LoVo (cell line): ENCODE results near the gene CAMSAP2.

Experiments used
- DNase-seq: peaks from one replicate; pipeline ENCODE4 v3.0.0-alpha.2; 2016; ENCODE audit warnings: low spot score

The CAMSAP2 gene, protein sequence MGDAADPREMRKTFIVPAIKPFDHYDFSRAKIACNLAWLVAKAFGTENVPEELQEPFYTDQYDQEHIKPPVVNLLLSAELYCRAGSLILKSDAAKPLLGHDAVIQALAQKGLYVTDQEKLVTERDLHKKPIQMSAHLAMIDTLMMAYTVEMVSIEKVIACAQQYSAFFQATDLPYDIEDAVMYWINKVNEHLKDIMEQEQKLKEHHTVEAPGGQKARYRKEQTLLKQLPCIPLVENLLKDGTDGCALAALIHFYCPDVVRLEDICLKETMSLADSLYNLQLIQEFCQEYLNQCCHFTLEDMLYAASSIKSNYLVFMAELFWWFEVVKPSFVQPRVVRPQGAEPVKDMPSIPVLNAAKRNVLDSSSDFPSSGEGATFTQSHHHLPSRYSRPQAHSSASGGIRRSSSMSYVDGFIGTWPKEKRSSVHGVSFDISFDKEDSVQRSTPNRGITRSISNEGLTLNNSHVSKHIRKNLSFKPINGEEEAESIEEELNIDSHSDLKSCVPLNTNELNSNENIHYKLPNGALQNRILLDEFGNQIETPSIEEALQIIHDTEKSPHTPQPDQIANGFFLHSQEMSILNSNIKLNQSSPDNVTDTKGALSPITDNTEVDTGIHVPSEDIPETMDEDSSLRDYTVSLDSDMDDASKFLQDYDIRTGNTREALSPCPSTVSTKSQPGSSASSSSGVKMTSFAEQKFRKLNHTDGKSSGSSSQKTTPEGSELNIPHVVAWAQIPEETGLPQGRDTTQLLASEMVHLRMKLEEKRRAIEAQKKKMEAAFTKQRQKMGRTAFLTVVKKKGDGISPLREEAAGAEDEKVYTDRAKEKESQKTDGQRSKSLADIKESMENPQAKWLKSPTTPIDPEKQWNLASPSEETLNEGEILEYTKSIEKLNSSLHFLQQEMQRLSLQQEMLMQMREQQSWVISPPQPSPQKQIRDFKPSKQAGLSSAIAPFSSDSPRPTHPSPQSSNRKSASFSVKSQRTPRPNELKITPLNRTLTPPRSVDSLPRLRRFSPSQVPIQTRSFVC (N-terminal part only)

DNA sequence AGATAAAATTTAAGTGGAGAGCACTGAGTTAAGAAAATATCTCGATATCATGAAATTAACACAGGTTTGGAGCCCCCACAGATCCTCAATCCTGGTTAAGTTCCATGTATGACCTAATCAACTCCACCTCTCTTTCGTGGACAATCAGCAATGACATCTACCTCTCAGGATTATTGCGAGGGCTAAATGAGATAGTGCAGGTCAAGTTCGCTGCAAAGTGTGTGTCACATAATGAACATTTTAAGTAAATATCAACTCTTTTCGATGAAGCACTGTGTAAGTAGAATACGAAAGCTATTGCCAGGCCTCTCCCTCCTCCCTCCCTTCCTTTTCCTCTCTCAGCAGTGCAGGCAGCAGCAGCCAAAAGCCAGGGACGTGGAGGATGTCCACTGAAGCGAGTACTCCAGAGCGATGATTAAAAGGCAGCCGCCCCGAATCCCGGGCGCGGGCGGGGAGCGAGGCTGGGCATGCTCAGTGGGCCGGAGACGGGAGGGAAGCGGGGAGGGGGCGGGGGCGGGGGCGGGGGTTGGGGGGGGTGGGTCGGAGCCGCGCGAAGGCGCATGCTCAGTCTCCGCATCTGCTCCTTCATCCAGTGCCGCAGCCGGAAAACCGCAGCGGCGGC is at the start of gene CAMSAP2:
Gene CAMSAP2 (plus strand): TSS at position 567 of the 622 bp plus-strand sequence. CDS start 935 bp downstream, outside the sequence.
- DNase-seq = peak; percentile 86

DNA sequence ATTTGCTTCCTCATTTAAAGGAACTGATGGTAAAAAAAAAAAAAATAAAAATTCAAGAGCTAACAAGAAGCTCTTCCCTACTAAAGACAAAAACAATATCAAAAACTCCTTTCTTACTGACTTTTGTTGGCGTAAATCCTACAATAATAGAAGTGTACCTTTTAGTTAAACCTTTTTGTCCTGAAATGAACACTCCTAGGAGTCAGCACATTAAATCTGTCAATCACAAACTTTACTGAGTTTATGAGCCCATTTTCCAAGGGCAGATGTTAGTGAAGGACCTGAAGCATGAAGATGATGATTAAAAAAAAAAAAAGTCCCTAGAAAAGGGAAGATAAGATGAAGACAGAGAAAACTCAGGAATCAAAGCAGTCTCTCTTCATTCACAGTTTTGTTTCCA is 46.4 kb upstream of the CAMSAP2 start:
- no peak for DNase-seq

DNA sequence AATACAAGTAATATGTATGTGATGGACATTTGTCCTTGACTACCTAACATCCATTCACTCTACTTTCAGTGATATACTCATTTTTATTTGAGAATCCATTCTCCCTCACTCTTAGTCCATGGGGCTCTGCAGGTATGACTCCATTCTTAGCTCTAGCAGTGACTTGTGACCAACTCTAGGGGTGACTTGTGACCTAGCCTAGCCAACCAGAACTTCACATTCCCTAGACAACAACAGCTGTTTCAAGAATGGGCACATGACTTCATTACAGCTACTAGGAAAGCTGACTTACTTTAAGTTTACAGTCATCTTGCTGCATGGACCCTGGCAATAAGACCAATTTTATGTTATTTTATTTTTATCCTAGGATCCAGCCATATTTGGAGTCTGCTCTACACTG is 45.4 kb upstream of the CAMSAP2 start:
- no peak for DNase-seq

DNA sequence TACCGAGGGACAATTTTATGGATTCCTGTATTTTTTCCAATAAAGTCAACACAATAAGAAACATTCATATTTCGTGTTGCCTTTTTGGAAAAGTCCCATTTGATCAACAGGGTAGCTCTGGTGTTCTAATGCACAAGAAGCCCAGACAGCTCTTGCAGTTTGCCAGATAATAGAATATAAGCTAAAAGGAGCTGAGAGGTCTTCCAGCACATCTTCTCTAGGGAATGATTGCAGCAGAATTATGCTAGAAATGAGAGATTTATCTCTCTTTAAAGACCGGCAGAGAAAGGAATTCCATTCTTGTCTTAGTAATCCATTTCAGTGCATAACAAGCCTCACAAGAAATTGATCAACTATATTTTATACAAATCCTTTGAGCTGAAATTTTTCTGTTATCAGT is 44.0 kb upstream of the CAMSAP2 start:
- no peak for DNase-seq

DNA sequence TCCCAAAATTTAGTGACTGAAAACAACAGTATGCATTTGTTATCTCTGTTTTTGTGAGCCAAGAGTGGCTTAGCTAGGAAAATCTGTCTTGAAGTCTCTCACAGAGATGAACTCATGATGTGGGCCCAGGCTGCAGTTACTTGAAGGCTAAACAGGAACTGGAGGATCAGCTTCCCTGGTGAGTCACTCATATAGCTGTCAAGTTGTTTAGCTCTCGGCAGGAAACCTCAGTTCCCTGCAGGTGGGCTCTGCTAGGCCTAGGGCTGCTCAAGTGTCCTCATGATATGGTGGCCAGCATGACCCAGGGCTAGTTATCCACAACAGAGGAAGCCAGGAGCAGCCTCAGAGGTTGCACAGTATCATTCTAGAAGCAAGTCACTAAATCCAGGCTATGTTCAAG is 38.8 kb upstream of the CAMSAP2 start:
- DNase-seq = peak; percentile 31

DNA sequence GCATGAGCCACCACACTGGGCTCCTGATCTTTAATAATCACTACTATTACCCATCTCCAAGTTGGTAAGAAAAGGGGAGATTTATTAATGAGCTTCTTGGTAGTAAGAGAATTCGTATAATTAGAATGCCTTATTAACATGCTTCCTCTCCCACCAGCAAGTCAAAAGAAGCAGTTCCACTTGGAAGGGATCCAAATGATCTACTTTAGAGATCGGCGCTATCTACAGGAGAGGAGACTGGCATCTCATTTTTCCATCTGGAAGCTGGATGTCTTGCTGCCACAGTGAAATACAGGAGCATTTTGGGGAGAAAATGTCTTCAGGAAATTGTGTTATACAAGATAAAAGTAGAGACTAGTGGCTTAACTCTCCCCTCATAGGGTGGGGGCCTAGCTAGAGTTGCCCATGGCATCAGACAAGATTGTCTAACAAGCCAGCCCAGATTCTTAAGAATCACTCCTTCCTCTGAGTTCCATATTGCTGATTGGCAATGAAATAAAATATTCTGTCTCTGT is 33.6 kb upstream of the CAMSAP2 start:
- no peak for DNase-seq

DNA sequence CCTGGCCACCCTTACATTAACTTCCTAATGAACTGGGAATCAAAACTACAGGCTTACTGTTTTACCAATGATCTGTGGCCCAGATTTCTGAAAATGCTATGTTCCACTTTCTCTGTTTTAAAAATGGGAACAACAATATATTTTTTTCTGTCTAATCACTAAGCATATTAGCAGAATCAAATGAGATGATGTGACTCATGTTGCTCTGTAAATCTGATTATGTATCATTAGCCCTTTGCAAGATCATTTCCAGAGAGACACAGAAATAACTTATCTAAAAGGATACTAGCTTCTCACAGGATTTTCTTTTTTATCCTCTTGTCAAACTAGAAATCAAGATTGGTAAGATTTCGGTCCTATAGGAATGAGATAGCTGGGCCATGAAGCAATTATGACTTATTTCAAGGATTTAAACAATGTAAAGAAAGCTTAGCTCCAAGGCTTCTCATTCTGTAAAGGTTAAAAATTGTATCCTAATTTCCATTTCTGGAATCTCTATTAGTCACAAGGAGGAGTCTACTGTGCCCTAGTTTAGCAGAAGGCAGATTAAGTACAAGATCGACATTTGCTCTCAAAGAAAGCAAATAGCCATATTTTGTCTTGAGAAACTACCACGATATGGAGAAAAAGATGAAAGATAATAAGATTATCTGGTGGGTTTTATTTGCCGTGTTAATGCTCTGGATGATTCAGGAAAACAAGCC is 32.4 kb upstream of the CAMSAP2 start:
- DNase-seq = no peak

DNA sequence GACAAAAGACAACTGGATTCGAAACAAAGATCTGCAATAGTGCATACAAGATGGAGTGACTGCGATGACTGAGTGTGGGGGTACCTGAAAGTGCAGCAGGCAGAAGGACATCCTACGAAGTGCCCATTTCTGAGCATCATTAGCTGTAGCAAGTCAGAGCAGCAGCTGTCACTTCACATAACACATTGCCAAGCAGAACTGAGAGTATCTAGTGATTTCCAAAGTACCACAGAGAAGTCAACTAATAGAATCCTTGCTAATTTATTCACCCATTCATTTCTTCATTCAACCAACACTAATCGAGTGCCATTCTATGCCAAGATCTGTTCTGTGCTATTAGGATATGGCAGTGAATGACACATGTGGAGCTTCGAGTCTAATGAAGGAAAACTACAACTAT is 31.6 kb upstream of the CAMSAP2 start:
- no peak for DNase-seq

DNA sequence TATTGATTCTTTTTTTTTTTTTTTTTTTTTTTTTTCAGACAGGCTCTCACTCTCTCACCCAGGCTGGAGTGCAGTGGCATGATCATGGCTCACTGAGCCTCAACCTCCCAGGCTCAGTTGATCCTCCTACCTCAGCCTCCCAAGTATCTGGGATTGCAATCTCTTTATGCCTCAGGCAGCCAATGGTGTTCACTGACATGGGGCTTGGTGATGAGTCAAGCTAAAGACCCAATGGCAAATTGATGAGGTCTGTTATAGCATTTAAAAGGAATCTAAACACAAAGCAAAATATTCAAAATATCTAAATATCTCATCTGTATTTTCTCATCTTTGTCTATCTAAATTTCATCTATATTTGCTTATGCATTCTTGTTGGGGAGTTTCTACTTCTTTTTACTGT is 30.5 kb upstream of the CAMSAP2 start:
- no peak for DNase-seq

DNA sequence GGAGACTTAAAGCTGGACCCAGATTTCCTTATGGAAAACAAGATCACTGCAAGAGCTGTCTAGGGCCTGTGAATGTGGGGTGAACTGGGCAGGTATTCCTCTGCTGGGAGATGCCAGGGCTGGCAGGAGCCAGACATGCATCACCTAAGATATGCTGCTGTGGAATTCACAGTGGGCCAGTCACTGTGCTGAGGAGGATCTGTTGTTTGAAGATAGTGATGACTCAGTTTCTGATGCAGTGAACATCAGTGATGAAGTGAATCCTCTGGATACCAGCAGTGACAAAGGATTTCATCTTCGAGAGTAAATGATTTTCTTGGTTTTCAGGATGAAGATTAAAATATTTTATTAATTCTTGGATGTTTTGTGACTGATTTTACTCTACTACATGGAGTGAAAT is 29.9 kb upstream of the CAMSAP2 start:
- no peak for DNase-seq

DNA sequence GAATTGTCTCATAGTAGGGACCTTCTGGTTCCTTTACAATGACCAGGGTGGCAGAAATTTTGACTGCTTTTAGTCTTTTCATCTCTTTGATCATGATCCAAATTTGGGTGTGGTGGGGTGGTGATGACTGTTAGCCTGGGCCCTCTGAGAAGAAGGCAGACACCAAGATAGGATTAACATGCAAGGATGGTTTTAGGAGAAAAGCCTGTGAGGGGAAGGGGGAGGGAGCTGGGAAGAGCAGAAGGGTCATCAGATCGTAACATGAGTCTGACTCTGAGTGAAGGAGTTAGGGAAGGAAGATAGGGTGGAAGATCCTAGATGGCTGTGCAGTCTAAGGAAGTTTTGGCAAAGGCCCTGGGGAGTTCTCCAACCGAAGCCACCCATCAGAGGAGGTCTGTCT is 28.5 kb upstream of the CAMSAP2 start:
- no peak for DNase-seq

DNA sequence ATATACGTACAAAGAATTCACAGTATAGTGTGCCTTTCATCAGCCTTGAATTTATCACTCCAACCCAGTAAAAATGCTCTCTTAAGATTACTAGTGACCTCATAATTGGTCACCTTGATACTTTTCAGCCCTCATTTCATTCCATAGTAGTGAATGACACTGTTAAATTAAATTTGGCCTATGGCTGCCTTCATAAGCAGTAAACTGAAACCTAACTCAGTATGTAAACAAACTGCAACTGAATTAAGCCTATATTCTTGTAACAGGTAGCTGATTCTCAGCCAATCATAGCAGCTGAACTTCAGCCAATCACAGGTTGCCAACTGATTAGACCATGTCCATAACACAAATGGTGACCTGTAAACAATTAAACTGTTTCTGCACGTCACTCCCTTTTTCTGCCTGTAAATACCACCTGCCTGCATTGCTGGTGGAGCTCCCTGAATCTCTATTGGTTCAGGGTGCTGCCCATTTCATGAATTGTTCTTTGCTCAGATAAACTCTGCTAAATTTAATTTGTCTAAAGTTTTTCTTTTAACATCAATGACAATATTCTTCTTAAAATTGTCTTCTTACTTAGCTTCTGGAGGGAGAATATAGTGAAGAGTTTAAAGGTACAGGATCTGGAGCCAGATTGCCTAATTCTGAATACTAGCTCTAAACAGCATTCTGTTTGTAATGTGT is 24.0 kb upstream of the CAMSAP2 start:
- DNase-seq = no peak

DNA sequence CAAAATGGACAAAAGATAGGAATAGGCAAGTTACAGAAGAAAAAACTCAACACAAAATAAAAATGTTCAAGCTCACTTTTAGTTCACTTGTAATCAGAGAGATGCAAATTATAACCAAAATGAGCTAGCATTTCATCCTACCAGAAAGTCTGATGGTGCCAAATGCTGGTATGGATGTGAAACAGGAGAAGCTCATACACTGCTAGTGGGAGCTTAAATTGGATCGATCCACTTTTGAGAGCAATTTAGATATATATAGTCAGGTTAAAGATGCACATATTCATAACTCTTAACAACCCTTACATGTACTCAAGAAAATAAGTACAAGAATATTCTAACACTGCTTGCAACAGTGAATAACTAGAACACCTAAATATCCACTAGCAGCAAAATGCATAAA is 18.5 kb upstream of the CAMSAP2 start:
- DNase-seq = no peak

DNA sequence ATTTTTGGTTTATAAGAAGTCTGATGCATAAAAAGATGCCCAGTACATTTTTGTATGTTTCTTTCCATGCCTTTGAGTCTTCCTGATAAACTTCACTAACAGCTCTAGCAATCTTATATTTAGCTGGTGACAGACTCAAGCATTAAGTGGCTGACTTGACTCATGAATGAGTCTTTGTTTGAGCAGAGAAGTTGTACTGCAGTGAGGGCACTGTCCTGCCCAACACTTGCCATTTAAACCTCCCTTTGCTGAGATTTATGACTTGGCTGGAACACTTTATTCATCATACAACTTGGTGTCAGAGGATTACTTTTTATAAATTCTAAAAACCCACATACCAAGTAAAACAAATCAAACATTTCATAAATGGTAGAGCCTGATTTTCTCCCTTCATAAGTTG is 14.6 kb upstream of the CAMSAP2 start:
- no peak for DNase-seq

DNA sequence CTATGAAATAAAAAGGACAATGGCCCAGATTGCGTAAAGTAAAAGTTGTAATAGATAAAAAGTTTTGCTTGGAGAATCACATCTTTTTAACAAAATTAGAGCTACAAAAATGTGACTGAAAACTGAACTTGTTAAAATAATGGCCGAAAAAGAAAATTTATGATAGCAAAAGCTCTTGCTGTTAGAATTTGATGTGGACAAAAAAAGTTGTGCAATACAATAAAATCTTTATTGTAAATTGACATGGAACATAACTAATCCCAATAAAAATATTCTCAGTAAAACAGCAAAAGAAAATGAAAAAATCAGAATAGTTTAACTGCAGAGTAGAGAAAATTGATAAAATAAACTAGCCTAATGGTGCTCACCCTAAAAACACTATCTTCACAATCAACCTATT is 11.4 kb upstream of the CAMSAP2 start:
- no peak for DNase-seq

DNA sequence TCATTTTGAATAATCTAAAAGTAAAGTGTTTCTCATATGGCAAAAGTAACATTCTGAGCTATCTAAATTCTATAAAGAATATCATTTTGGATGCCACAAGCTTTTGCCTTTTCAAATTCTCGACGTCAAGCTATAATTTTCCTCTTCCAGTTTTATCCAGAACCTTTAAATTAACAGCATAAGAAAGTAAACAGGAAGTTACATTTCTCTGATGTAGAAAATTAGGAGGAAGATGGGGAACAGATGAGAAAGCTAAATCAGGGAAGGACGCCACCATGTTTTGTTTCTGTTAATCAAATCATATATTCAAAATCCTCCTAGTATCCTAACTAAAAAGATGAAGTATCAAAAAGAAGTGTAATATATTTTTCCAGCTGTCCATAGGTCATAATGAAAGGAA is 8.8 kb upstream of the CAMSAP2 start:
- no peak for DNase-seq

DNA sequence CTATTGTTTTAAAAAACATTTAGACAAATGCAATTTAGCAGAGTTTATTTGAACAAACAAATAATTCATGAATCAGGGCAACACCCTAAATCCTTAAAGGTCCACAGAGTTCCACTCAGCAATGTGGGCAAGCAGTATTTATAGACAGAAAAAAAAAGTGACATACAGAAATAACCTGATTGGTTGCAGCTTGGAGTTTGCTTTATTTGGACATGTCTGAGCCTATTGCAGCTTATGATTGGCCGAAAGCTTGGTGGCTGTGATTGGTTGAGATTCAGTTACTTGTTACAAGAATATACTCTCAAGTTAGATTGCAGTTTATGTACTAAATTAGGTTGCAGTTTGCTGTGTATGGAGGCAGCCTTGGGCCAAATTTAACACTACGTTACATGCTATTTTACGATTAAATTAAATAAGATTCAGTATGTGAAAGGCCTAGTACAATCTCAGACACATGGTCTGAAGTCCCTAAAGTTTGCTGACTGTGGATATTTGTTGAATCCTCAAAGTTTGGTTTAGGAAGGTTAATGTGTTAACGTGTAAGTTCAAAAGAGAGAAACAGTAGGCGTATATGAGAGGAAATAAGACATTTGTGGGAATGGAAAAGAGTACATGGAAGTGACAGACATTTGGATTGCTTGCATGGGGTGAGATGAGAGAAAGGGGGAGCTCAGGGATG is 6.9 kb upstream of the CAMSAP2 start:
- DNase-seq = no peak

DNA sequence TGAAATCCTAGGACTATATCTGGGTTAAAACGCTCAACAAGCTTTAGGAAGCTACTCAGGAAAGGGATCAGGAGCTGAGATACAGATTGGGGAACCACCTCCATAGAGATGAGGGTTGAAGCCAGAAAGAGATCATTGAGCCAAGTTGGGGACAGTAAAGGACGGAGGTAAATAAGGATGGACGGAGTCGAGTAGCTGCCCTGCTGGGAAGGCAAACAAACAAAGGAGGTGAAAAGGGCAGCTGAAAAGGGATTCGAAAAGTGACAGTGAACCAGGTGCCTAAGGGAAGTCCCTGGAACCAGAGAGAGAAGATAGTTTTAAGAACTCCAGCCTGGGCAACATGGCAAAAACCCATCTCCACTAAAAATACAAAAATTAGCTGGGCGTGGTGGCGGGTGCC is 6.3 kb upstream of the CAMSAP2 start:
- DNase-seq = no peak

DNA sequence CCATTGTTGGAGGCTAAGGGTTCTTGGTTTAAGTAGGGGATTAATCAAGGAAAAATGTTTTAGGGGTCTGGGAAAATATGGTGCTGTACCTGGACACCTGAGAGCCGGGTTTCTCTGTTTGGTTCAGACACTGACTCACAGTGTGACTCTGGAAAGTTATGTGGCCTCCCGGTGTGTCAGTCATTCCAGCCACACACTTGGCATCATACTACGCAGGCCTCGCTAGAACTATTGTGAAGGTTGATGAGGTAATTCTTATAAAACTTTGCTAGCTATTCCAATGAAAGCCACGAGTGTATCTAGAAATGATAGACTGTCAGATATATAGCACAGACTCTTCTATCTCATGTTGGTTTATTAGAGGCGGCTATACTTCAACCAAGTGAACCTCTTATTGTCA is 4.8 kb upstream of the CAMSAP2 start:
- DNase-seq = peak; percentile 32

DNA sequence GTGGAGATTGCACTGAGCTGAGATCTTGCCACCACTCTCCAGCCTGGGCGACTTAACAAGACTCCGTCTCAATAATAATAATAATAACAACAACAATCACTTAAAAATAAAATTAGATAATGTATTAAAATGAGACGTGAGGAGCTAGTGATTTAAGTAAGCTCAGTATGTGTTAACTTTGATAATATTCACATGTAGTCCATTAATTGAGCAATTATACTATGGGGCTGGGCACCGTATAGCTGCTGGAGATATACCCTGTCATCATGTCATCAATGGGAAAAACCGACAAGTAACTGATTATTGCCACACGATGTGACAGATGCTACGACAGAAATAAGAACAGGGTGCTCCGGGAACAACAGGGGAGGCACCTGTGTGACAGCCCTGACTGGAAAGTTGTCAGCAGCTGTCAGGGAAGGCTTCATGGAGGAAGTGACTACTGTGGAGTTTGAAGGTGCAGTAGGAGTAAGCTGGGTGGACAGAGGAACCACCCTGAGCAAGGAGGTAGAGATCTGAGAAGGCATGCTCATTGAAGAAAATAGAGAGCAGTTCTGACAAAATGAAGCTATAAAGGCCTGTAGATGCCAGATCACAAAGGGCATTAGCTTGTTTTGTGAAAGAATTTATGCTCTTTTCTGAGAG is 924 bp upstream of the CAMSAP2 start:
- no peak for DNase-seq
